Erythroblast (primary cell): Measurements from ENCODE around the gene SLCO2B1.

ENCODE experiments used
- GATA1 ChIP-seq: IDR thresholded peaks from 2 replicates; pipeline ENCODE4 v1.6.1; 2011; ENCODE audit warnings: low read depth, mild to moderate bottlenecking, control low read depth, low read length, moderate library complexity
- POLR2A ChIP-seq: IDR thresholded peaks from 2 replicates; pipeline ENCODE4 v1.6.1; 2011; ENCODE audit warnings: mild to moderate bottlenecking, low read length

DNA sequence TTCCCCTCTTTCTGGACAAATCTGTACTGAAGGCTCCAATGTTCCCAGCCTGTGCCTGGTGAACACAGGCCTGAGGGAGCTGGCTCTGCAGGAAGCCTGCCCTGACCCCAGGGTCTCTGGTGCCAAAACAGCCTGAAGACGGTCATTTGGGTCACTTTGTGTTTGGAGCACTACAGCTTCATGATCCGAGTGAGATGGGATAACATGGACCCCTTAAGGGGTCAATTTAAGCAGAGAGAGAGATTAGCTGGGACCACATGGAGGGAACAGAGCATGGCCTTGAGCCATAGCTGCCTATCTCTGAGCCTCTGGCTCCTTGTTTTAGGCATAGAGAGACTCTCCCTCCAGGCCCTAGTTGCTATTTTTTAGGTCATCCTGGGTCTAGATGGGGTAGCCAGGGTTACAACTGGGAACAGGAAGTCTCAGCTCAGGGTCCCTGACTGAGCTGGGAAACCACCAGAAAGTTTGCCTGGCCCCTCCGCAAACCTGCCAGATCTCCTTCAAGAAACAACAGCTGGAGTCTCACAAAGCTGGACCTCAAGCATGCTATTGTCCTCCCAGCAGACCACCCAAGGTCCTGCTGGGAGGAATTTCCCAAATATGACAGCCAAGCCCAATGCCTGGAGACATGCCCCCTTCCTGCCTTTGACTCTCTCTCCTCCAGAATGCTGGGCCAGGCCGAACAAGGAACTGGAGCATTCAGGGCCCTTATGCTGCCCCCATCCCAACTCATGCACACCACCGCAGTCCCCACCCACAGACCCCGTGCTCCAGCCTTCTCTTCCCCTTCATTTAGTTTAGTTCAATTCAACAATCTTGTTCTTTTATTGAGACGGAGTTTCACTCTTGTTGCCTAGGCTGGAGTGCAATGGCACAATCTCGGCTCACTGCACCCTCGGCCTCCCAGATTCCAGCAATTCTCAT lies 4.0 kb downstream of the SLCO2B1 start:
- TF ChIP-seq POLR2A: no peak
- no peak for TF ChIP-seq GATA1
